Ascending aorta (tissue), 2 donors: Measurements from ENCODE around the gene RRN3. TPM values are rescaled to one million over a fixed set of nuclear protein-coding genes. Genes with fewer than 3 reads are reported as not detected.
A peak's percentile ranks its signal among the peaks of the same experiment; 100 is the strongest.
"Not testable (repeated sequence)": the region's sequence is repeated elsewhere in the genome, so short reads cannot be mapped to it uniquely, and the experiment has no call there.

Experiments
- DNase-seq, 2 donors: peaks; one replicate each; pipeline ENCODE4 v3.0.0-alpha.2; 2019; ENCODE audit warnings: low spot score in 2 of 2
- H3K27ac ChIP-seq, 2 donors: fragments of 200-600 bp; sonication (generic); one replicate each; pipeline ENCODE4 v1.5.1; 2016 to 2017; ENCODE audit warnings: mild to moderate bottlenecking in 1 of 2
- H3K27me3 ChIP-seq: fragments of 200-600 bp; sonication (generic); one replicate; pipeline ENCODE4 v1.5.1; 2017
- H3K36me3 ChIP-seq, 2 donors: fragments of 200-600 bp; sonication (generic); one replicate each; pipeline ENCODE4 v1.5.1; 2016
- H3K4me1 ChIP-seq, 2 donors: fragments of 200-600 bp; sonication (generic); one replicate each; pipeline ENCODE4 v1.5.1; 2016 to 2017; ENCODE audit warnings: mild to moderate bottlenecking in 1 of 2
- H3K4me3 ChIP-seq, 2 donors: fragments of 200-600 bp; sonication (generic); one replicate each; pipeline ENCODE4 v1.5.1; 2016 to 2017; ENCODE audit warnings: mild to moderate bottlenecking in 1 of 2
- H3K9me3 ChIP-seq, 2 donors: fragments of 200-600 bp; sonication (generic); one replicate each; pipeline ENCODE4 v1.5.1; 2016
- CTCF ChIP-seq, 3 experiments: fragments of 200-600 bp in 2 of 3; fragments of 450-650 bp in 1 of 3; sonication (generic) in 2 of 3; IDR thresholded peaks; one replicate each; pipeline ENCODE4 v1.5.1; 2016 to 2019; ENCODE audit warnings: antibody characterized with exemption in 3 of 3, mild to moderate bottlenecking in 1 of 3, moderate library complexity in 1 of 3
- intact Hi-C: fragments of 100-400 bp; cut with DNase I; formaldehyde crosslinking; loops from one replicate; pipeline ENCODE4 v1.15.1; 2023
- total RNA-seq: library from RNA; depleted of rRNA; stranded (reverse); fragments of >200 nt; gene quantifications from one replicate; pipeline ENCODE4 v1.1.0, GENCODE V29; 2016

Gene RRN3
- total RNA-seq: 4.8 TPM

GRCh38 chr16:15093955-15094827, at the start of gene RRN3:
TSS of gene RRN3 (minus strand) at chr16:15094272. CDS start at chr16:15094233, 39 bp downstream.
- peaks cover 7 to 18% of the 10 kb centered on the region in 2 donors for H3K36me3 ChIP-seq
- peak; percentile 73 to 96 for DNase-seq
- peaks cover 4 to 12% of the 10 kb centered on the region in 2 donors for H3K4me1 ChIP-seq
- intact Hi-C loops: loop anchor here (10.0 kb wide), 1 partner anchor 51 kb away; no protein-coding TSS in a partner anchor
- not testable (repeated sequence) for H3K27me3 ChIP-seq, H3K9me3 ChIP-seq
- peak within 1 kb of the TSS; percentile 76 to 86 for H3K27ac ChIP-seq
- H3K4me3 ChIP-seq: peak within 1 kb of the TSS; percentile 72 to 90

DNA sequence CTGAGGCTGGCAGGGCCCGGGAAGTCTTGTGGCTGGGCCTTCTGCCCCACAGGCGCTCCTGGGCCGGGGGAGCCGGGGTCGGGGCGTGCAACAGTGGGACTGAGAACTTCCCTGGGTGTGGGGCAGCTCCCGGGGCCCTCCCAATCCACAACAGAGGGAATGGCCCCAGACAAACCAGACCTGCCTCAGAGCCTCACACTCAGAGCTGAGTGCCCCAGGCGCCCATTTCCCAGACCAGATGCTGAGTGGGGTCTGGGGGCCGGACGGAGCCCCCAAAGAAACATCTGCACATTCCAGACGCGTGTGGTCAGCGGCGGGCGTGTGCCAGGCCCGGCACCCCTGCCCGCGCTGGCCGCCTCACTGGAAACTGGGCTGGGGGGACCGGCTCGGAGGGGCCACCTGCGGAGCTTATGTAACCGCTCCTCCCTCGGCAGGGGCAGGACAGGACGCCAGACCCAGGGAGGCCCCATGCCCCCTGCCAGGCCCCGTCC, 49.6 kb upstream of the RRN3 start:
- H3K4me1 ChIP-seq: peaks cover 21 to 63% of the 10 kb centered on the region in 2 donors
- not testable (repeated sequence) for DNase-seq, H3K36me3 ChIP-seq, H3K9me3 ChIP-seq, H3K27me3 ChIP-seq
- intact Hi-C loops: loop anchor here (10.0 kb wide), 1 partner anchor 49 kb away; the partner anchor contains the start of gene RRN3
- peak overlapping the region; percentile 93 to 98 for H3K27ac ChIP-seq
- H3K4me3 ChIP-seq: peak overlapping the region; percentile 49 to 61

DNA sequence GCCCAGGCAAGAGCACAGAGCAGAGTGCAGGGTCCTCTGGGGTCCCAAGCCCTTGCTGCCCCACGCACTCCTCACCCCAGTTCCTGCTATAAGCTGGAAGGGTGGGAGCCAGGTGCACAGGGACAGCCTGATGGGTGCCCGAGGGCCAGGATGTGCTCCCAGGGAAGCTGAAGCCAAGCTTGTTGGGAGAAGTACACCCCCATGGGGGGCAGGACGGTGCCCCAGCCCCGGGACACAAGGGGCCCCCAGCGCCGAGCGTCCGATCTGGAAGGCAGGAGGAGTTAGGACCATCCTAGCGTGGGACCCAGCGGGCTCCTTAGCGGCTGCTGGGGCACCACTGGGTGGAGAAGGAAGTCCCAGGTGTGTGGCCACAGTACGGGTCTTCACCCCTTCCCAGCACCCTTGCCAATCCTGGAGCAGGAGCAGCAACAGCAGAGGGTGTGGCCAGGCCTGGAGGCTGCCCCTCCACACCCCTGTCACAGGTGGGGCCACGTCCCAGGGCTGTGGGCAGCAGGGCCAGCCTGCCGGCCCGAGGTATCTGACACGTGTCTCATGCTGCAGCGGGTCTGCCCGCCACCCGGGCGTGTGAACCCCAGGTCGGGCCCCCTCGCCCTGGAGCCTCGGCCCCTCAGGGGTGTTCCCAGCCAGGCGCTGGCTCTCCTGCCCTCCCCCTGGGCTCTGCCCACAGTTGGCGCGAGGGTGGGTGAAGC, 49.0 kb upstream of the RRN3 start:
- Histone ChIP-seq H3K27ac (peak overlapping the region; percentile 93 to 98), H3K4me1 (peaks cover 21 to 63% of the 10 kb centered on the region in 2 donors), H3K4me3 (peak overlapping the region; percentile 49 to 61)
- not testable (repeated sequence) for H3K9me3 ChIP-seq, H3K27me3 ChIP-seq, H3K36me3 ChIP-seq, DNase-seq
- intact Hi-C loops: loop anchor here (10.0 kb wide), 1 partner anchor 48 kb away; the partner anchor contains the start of gene RRN3

DNA sequence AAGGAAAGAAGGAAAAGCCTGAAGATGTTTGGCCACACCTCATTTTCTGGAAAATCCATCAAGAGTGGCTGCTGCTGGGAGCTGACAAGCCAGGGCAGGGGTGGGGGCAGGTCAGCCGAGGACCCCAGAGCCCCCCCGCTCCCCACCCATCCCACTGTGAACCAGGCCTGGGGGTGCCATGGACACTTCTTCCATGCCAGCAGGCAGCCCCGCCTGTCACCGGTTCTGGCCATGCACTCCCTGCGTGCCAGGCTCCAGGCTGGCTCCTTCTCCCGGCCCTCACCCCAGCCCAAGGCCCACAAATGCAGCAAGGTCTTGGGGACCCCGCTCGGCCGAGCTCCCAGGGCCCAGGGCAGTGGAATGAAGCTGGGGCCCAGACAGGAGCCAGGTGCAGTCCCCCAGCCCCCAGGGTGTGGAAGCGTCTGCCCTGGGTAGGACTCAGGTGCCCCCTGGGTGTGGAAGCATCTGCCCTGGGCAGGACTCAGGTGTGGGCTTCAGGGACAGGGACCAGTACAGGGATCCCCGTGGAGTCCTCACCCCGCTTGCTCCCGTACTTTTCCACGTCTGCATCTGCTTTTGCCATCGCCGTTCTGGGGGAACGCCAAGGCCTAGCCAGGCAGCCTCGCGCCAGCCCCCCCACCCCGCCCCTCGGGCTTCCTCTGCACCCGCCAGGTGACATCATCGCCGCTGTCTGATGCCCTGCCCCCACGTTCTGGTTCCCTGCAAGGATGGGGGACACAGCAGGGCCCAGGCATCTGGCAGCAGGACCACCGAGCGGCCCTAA, 48.2 kb upstream of the RRN3 start:
- intact Hi-C loops: loop anchor here (10.0 kb wide), 1 partner anchor 47 kb away; the partner anchor contains the start of gene RRN3
- H3K9me3 ChIP-seq, H3K36me3 ChIP-seq, H3K27me3 ChIP-seq, DNase-seq: not testable (repeated sequence)
- H3K4me3 ChIP-seq: peak overlapping the region; percentile 30 to 62
- peak overlapping the region; percentile 93 to 98 for H3K27ac ChIP-seq
- peaks cover 20 to 59% of the 10 kb centered on the region in 2 donors for H3K4me1 ChIP-seq

DNA sequence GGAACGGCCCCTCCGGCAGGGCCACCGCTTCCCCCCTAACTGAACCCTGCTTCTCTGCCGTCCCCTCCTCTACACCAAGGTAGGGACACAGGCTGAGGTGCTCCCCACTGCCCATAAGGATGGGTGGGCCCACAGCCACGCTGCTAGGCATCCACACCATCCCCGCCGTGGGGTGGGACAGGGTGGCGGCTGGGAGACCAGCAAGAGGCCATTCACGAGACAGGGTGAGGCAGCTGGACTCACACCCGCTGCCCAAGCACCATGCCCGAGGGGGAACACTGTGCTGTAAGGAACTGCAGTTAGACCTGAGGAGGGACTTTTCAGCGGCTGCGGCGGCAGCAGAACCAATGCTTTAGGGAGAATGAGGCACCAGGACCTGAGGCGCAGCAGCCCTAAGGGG, 47.5 kb upstream of the RRN3 start:
- no peak for DNase-seq
- no peaks in the 10 kb centered on the region for H3K36me3 ChIP-seq
- peak overlapping the region; percentile 93 to 98 for H3K27ac ChIP-seq
- intact Hi-C loops: loop anchor here (10.0 kb wide), 1 partner anchor 47 kb away; the partner anchor contains the start of gene RRN3
- peak overlapping the region; percentile 30 to 62 for H3K4me3 ChIP-seq
- no peak for TF ChIP-seq CTCF (IDR thresholded peaks at IDR 0.05)
- H3K9me3 ChIP-seq: no peaks in the 10 kb centered on the region
- peaks cover 17 to 52% of the 10 kb centered on the region in 2 donors for H3K4me1 ChIP-seq
- H3K27me3 ChIP-seq: no peaks in the 10 kb centered on the region

- not testable (repeated sequence) for H3K36me3 ChIP-seq, H3K9me3 ChIP-seq, H3K27me3 ChIP-seq
- H3K27ac ChIP-seq: peak overlapping the region; percentile 93 to 98
- intact Hi-C loops: loop anchor here (10.0 kb wide), 1 partner anchor 46 kb away; the partner anchor contains the start of gene RRN3
- peak overlapping the region; percentile 30 to 62 for H3K4me3 ChIP-seq
- H3K4me1 ChIP-seq: peaks cover 10 to 44% of the 10 kb centered on the region in 2 donors
- peak in 1 of 2 donors; percentile 77 for DNase-seq
Observed at GRCh38 chr16:15140444-15141365, 46.6 kb upstream of the RRN3 start.

DNA sequence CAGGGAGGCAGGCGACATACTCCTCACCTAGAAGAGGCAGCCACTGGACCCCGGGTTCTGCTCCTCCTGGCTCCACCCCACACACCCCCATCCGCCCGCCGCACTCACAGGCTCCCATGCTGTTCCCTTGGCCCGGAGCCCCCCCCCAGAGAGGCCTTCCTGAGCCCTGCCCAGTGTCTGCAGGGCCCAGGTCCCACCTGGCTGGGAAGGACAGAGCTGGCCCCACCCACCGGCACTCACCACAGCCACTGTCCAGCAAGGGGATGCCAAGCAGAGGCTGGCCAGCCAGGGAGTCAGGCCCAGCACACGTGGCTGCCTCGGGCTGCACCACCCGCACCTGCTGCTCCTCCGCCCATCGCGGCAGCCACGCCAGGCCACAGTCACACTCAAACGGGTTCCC, 43.4 kb upstream of the RRN3 start:
- Histone ChIP-seq H3K36me3 (peaks cover 10 to 16% of the 10 kb centered on the region in 2 donors), H3K27ac (peak overlapping the region in 1 of 2 donors; percentile 22), H3K4me1 (peaks cover 4 to 19% of the 10 kb centered on the region in 2 donors)
- H3K4me3 ChIP-seq, H3K27me3 ChIP-seq, DNase-seq, H3K9me3 ChIP-seq, intact Hi-C loops: not testable (repeated sequence)

DNA sequence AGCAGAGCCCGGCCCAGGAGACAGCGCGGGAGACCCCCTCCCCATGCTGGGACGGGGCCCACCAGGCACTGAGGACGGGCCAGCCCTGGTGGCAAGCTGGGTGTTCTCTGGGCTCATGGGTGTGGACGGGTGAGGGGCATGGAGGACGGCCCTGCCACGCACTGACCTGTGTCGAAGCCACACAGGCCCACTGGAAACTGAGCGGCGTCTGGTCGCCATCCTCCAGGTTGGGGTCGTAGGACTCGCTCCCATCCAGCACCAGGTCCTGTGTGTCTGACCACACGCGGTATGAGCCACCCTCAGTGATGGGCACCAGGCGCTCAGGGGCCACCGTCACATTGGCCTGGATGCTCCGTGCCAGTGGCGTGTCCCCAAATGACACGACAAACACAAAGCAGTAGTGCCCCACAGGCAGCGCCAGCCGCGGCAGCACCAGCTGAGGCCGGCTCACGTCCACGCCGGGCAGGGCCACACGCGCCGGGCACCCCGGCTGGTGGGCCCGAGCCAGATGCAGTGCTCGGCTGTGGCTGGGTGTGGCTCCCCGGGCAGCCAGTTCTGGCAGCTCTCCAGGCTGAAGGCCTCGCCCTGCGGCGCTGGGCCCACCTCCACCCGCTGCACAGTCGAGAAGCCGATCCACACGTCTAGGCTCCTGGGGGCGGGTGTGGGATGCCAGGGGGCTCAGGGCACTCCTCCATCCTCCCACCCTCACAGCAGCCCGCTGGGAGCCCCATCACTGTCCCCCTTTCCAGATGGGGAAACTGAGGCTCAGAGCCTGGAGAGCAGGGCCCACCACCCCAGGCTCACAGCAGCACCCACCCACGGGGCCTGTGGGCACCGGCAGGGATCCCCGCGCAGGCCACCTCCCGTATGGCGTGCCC, 41.6 kb upstream of the RRN3 start:
- H3K27ac ChIP-seq, H3K4me1 ChIP-seq, H3K27me3 ChIP-seq, H3K9me3 ChIP-seq, H3K4me3 ChIP-seq, intact Hi-C loops: not testable (repeated sequence)
- DNase-seq: peak in 1 of 2 donors; percentile 59
- H3K36me3 ChIP-seq: peaks cover 12 to 19% of the 10 kb centered on the region in 2 donors

GRCh38 chr16:15134752-15135482, 40.8 kb upstream of the RRN3 start:
- DNase-seq, H3K27me3 ChIP-seq, H3K9me3 ChIP-seq, H3K4me1 ChIP-seq, intact Hi-C loops, H3K4me3 ChIP-seq, H3K27ac ChIP-seq: not testable (repeated sequence)
- peaks cover 18 to 24% of the 10 kb centered on the region in 2 donors for H3K36me3 ChIP-seq

GRCh38 chr16:15133554-15133953, 39.5 kb upstream of the RRN3 start:
- H3K4me3 ChIP-seq, H3K27ac ChIP-seq, intact Hi-C loops, H3K27me3 ChIP-seq, H3K9me3 ChIP-seq, H3K4me1 ChIP-seq: not testable (repeated sequence)
- peak in 1 of 2 donors; percentile 48 for DNase-seq
- peaks cover 26 to 28% of the 10 kb centered on the region in 2 donors for H3K36me3 ChIP-seq
